Neutrophil (primary cell): ENCODE data around the gene CFAP410.

Experiments
- H3K27ac ChIP-seq: fragments of 200-600 bp; sonication (generic); 2 replicates; pipeline ENCODE4 v1.5.1; 2016; ENCODE audit warnings: mild to moderate bottlenecking, moderate library complexity
- H3K27me3 ChIP-seq: fragments of 200-600 bp; sonication (generic); 2 replicates; pipeline ENCODE4 v1.6.0; 2016; ENCODE audit warnings: mild to moderate bottlenecking
- H3K36me3 ChIP-seq: fragments of 200-600 bp; sonication (generic); 2 replicates; pipeline ENCODE4 v1.5.1; 2017
- H3K4me1 ChIP-seq, 2 experiments: fragments of 200-600 bp in 1 of 2; sonication (generic) in 1 of 2; 1 replicate in 1 of 2; 2 replicates in 1 of 2; pipeline versions ENCODE4 v1.5.1 to v1.6.1; 2013 to 2016; ENCODE audit warnings: low read depth in 1 of 2, low read length in 1 of 2, mild to moderate bottlenecking in 1 of 2, moderate library complexity in 1 of 2; ENCODE audit not compliant: control insufficient read depth in 1 of 2, insufficient read depth in 1 of 2
- H3K4me3 ChIP-seq, 2 experiments: fragments of 200-600 bp in 1 of 2; sonication (generic) in 1 of 2; 1 replicate in 1 of 2; 2 replicates in 1 of 2; pipeline ENCODE4 v1.5.1; 2013 to 2016; ENCODE audit warnings: low read depth in 1 of 2, low read length in 1 of 2, mild to moderate bottlenecking in 1 of 2, moderate library complexity in 1 of 2
- H3K9me3 ChIP-seq: fragments of 200-600 bp; sonication (generic); 2 replicates; pipeline ENCODE4 v1.5.1; 2016
- CTCF ChIP-seq: fragments of 200-600 bp; sonication (generic); IDR thresholded peaks from 2 replicates; pipeline ENCODE4 v1.5.1; 2016; ENCODE audit warnings: antibody characterized with exemption

The CFAP410 gene

DNA sequence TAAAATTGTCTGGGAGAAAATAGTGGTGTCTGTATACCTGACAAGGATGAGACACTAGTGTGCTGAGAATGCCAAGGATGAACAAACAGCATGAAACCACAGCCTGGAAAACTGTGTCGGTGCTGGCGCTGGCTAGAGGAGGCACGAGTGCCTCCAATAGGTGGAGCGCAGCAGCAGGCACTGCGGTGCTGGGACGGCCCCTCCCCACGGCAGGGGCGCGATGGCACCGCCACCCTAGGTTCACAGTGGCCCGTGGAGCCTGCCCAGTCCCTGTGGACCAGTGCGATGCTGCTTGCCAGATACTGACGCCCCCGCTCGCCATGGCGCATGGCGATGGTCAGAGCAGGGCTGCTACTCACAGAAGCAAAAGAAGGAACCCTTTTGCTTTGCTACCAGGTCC is 6.8 kb downstream of the CFAP410 start:
- Histone ChIP-seq H3K4me1 (peaks cover 6% of the 10 kb centered on the region in 2 experiments), H3K27me3 (no peaks in the 10 kb centered on the region), H3K27ac (no peak overlapping the region), H3K4me3 (no peak overlapping the region), H3K9me3 (no peaks in the 10 kb centered on the region), H3K36me3 (peaks cover 5% of the 10 kb centered on the region)
- TF ChIP-seq CTCF, result no peak

DNA sequence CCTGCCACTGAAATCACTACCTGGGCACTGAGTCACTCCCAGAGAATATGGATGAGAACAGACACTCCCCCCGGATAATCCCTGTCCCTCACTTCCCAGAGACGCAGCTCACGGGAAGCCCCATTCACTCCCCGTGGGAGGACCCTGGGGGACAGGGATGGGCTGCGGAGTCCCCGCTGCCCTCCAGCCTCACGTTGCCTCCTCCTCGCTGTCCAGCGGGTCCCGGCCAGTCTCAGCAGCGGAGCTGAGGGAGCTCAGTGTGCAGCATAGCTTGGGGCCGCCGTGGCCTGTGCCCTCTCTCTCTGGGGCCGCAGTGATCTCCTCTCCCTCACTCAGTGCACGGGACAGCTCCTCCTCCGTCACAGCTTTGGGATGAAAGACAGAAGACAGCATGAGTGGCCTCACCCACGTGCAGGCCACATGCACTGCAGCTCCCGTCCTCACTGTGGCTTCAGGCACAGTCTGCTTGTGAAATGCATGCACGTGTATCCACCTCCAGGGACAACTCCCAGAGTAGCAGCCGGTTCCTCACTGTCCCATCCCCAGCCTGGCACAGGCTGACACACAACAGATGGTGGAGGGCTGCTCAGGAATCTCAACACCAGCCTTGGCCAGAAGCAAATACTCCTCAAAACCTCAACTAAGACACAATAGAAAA is 7.4 kb downstream of the CFAP410 start:
- TF ChIP-seq CTCF, result no peak
- Histone ChIP-seq H3K36me3 (peaks cover 11% of the 10 kb centered on the region), H3K4me3 (no peak overlapping the region), H3K27ac (no peak overlapping the region), H3K27me3 (no peaks in the 10 kb centered on the region), H3K4me1 (peaks cover 10% of the 10 kb centered on the region in 2 experiments), H3K9me3 (no peaks in the 10 kb centered on the region)

- Histone ChIP-seq H3K27ac (no peak overlapping the region), H3K9me3 (no peaks in the 10 kb centered on the region), H3K4me3 (no peak overlapping the region), H3K27me3 (no peaks in the 10 kb centered on the region), H3K4me1 (peaks cover 10% of the 10 kb centered on the region in 2 experiments), H3K36me3 (peaks cover 16% of the 10 kb centered on the region)
- TF ChIP-seq CTCF, result no peak
These were observed 8.0 kb downstream of the CFAP410 start for GRCh38 chr21:44331209-44331608.

DNA sequence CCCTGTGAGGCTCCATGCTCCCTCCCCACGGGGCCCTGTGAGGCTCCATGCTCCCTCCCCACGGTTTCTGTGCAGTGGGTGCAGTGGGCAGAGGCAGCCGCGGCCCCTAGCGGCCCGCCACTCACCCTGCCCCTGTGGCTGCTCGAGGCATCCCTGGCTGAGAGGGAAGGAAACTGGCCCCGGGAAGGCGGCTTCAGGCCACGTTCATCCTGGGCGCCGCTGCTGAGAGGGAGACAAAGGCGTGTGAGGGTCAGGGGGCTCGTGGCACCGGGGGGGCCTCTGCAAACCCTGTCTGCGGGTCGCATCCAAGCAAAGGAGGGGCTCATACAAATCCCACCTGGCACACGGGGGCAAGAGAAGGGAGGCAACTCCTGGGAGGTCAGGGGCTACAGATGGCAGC is 8.5 kb downstream of the CFAP410 start:
- Histone ChIP-seq H3K9me3 (no peaks in the 10 kb centered on the region), H3K36me3 (peaks cover 22% of the 10 kb centered on the region), H3K4me3 (no peak overlapping the region), H3K27me3 (no peaks in the 10 kb centered on the region), H3K27ac (no peak overlapping the region), H3K4me1 (peaks cover 10% of the 10 kb centered on the region in 2 experiments)
- TF ChIP-seq CTCF, result no peak

- Histone ChIP-seq H3K36me3 (peaks cover 27% of the 10 kb centered on the region), H3K4me3 (no peak overlapping the region), H3K4me1 (peaks cover 10% of the 10 kb centered on the region in 2 experiments), H3K27me3 (no peaks in the 10 kb centered on the region), H3K27ac (no peak overlapping the region), H3K9me3 (no peaks in the 10 kb centered on the region)
- no peak for TF ChIP-seq CTCF
These were observed 9.1 kb downstream of the CFAP410 start for GRCh38 chr21:44329971-44330681.
